ENCODE measurements around the gene BMP7.
A peak's percentile ranks its signal among the peaks of the same experiment; 100 is the strongest.

Gene BMP7

DNA sequence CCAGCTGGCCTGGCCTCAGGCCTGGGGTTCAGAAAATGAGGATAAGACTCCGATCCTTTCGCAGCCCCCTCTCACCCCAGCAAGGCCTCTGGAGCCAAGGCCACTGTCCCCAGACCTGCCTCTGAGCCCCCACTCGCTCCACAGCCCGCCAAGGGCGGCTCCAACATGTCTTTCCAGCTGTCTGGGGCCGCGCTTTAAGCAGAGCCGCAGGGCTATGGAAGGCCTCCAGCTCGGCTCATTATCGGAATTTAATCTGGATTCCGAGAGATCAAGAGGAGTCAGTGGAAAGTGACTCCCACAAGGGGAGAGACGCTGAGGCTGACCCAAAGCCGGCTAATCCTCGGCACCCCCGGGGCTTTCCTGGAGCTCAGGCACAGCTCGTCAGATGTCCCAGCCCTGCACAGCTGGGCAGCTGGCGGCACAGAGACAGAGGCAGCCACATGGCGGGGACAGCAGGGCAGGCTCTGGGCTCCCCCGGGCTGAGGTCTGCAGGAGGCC is 41.8 kb downstream of the BMP7 start:
- peak; percentile 89 for DNase-seq

- DNase-seq: peak; percentile 81
These were observed 42.6 kb downstream of the BMP7 start for GRCh38 chr20:57223648-57224489.

DNA sequence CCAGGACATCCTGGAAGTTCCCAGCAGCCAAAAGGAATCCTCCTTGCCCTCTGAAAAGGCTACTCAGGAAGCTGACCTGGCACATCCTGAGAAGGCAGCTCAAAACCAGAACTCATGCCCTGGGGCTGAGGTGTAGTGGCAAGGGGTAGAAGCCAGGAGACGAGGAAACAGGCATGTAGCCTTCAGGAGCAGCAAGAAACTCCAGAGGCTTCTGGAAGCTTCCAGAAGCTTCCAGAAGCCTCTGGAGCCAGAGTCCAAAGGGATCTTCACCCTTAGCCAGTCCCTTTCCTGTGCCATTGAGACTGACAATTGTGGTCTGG is 43.9 kb downstream of the BMP7 start:
- no peak for DNase-seq

DNA sequence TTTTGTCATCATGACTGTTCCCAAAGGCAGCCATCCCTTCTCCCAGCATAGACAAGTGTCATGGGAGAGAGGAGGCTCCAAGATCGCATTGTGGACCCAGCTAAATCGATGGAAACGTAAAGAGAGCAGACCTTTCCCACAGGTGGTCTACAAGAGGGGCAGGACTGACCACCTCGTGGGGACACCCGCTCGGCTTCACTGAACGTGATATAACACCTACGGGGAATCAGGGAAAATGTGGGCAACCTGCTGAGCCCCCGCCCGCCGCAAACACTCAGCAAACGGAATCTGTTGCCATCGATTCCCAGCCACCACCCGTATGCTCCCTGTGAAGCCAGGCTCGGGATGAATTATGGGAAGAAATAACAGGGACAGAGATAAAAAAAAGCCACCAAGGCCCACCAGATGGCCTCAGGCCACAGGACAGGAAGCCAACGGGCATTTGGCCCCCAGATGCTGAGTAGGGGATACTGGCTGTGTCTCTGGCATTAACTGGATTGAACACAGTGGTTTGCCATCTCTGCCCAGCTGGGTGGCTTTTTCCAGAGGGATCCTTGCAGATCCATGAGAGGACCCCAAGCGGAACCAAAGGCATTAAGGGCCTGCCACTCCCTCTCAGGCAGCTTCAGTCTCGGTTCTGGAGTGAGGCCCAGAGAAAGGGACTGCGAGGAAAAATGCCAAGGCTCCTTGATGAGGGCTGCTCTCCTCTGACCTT is 44.4 kb downstream of the BMP7 start:
- no peak for DNase-seq

GRCh38 chr20:57220337-57221145 is 45.9 kb downstream of the BMP7 start:
- DNase-seq: peak; percentile 64

GRCh38 chr20:57219071-57219677 is 47.3 kb downstream of the BMP7 start:
- no peak for DNase-seq

DNA sequence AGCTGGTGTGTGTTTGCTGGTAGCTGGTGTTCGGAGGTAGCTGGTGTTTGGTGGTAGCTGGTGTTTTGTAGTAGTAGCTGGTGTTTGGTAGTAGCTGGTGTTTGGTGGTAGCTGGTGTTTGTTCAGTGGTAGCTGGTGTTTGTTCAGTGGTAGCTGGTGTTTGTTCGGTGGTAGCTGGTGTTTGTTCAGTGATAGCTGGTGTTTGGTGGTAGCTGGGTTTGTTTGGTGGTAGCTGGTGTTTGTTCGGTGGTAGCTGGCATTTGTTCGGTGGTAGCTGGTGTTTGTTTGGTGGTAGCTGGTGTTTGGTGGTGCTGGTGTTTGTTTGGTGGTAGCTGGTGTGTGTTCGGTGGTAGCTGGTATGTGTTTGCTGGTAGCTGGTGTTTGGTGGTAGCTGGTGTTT is 48.0 kb downstream of the BMP7 start:
- no peak for DNase-seq

GRCh38 chr20:57217802-57218201 is 48.6 kb downstream of the BMP7 start:
- DNase-seq: no peak

DNA sequence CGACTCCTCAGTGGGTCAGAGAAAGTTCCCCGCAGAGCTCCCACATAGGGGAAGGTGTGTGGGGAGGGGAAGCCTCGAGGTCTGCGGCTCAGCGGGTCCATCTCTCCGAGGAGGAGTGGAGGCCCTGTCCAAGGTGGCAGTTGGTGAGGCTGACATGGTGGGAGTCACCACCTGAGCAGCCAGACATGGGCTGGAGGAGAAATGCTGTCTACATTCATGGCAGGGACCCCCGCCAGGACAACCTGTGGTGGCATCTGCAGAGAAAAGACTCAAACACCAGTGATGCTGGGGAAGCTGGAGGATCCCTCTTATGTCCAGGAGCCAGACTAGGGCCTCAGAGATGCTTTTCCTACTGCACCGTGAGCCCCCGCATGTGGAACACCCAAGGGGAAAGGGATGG is 49.8 kb downstream of the BMP7 start:
- DNase-seq: no peak

DNA sequence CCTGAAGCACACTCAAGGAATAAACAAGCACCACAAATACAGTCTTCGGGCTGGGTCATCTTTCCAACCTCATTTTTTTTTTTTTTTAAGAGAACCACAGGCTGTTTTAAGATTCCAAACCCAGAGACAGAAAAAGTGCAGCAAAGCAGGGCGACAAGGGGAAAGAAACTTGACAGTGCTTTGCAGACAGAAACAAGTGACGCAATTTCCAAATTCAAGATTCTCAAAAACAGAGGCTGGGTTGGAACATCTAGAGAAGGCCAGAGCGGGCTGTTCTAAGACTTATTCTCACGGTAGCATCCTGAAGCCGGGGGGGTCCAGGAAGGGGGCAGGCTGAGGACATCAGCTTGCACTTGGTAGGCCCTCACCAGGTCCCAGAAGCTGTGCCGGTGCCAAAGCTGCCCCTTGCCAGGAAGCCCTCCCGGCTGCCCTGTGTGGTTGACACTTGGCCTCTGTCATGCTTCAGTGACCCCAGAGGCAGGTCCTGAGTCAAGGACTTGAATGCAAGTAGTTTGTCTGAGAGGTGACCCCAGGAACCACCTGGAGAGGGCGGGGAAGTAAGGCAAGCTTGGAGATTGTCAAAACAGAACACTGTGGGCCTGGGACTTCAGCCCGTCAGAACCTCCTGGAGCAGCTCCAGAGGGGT is 50.5 kb downstream of the BMP7 start:
- no peak for DNase-seq

DNA sequence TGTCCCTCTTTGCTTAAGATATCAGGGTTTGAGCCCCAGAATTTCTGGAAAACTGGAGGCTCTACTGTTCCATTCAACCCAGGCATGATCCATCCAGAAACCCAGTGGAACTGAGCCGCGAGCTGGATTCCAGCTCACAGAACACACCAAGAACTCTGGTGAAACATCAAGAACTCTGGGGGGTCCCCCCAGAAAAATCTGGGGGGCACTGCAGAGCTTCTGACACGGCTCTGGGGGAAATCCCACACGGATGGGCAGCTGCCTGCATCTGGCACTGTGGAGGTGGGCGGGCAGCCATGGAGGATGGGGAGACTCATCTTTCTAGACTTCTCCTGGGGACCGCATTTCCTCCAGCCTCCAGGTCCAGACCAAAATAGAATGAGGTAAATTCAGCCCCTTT is 51.0 kb downstream of the BMP7 start:
- DNase-seq: no peak

DNA sequence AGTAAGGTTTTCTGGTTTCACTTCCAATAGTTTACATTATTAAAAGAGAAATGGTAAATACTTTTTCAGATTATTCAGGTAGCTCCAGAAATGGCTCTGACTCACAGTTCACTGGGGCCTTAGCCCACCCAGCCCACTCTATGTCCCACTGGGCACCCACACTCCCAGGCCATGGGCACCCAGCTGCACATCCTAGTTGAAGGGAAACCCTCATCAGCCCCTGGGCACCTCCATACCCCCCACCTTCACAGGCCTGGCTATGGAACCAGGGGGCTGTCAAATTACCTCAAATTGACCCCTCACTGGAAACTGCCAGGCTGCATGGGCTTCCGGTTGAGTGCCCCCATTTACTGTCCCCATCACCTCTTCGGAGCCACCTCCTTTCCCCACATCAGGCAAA is 51.5 kb downstream of the BMP7 start:
- DNase-seq: no peak

- no peak for DNase-seq
These were observed 52.0 kb downstream of the BMP7 start for GRCh38 chr20:57214427-57214826.

GRCh38 chr20:57213924-57214323 is 52.5 kb downstream of the BMP7 start:
- DNase-seq: no peak

DNA sequence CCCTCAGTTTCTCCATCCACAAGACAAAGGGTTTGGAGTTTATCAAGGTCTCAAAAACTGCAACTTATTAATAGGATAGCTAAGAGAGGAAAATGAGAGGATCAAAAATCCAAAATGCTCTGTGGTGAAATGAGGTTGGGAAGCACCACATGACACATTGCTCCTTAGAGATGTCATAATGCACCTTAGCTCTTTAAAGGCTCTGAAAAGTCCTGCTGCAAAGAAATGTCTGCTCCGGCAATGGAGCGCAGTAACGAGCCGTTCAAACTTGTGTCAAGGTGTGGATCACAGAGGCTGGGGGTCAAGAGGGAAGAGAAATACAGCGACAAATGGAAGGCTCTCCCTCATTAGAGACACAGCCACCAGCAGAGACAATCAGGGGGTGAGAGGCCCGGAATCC is 53.1 kb downstream of the BMP7 start:
- DNase-seq: no peak

GRCh38 chr20:57212534-57213276 is 53.7 kb downstream of the BMP7 start:
- peak; percentile 94 for DNase-seq

- DNase-seq: peak; percentile 76
These were observed 54.4 kb downstream of the BMP7 start for GRCh38 chr20:57211908-57212533.

- no peak for DNase-seq
These were observed 55.0 kb downstream of the BMP7 start for GRCh38 chr20:57211406-57211805.

DNA sequence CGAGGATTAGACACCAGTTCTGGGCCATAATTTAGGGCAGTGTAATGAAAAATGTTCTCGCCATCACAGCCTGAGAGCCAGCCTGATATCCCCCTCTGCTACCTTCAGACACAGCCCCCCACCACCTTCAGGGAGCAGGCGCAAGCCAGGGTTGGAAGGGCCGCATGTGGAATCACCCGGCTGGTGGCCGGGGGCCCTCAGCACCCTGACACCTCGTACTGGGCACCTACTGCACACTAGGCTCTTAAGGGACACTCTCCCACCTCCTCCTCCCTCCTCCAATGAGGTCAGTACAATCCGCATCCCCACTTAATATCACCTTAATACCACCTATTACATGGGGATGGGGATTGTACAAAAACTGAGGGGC is 55.5 kb downstream of the BMP7 start:
- no peak for DNase-seq

- no peak for DNase-seq
These were observed 56.2 kb downstream of the BMP7 start for GRCh38 chr20:57210054-57210910.

Data from femur (tissue), 1 donor.